ENCODE data around the gene EMC10. TPM values are rescaled to one million over a fixed set of nuclear protein-coding genes. Genes with fewer than 3 reads are reported as not detected.

The EMC10 gene
- total RNA-seq, 1 experiment from 2014 or later, result 108 TPM

GRCh38 chr19:50534478-50534877 lies 58.2 kb downstream of the EMC10 start:
- BruUV-seq (replicated peaks), result no TSS peak
- Histone ChIP-seq H3K27me3 (replicated peaks; ENCODE audit: insufficient read depth, low read depth, low read length, poor library complexity) (no peaks in the 10 kb centered on the region), H3K36me3 (ENCODE audit: insufficient read depth, low read length, poor library complexity, severe bottlenecking) (no peaks in the 10 kb centered on the region), H3K4me1 (ENCODE audit: insufficient read depth, low read length, poor library complexity, severe bottlenecking) (no peaks in the 10 kb centered on the region), H3K4me3 (ENCODE audit: low read depth, low read length, poor library complexity, severe bottlenecking) (no peak overlapping the region), H3K27ac (ENCODE audit: low read depth, low read length, poor library complexity, severe bottlenecking) (no peak overlapping the region), H3K9me3 (ENCODE audit: low read depth, low read length, poor library complexity, severe bottlenecking) (peaks cover 14% of the 10 kb centered on the region)
- intact Hi-C loops (cut with micrococcal nuclease; ENCODE audit: unreplicated experiment), result no loop called here
- TF ChIP-seq CTCF (conservative IDR thresholded peaks at IDR 0.05; ENCODE audit: low read depth, low read length) (no peak), EZH2 (IDR thresholded peaks at IDR 0.05; ENCODE audit: borderline replicate concordance, low read depth, low read length, poor library complexity, severe bottlenecking) (no peak)
- DNase-seq (ENCODE audit: low spot score), result no peak
- POLR2A ChIA-PET (ENCODE audit: low non-redundant PET), result no interaction called here
- CTCF ChIA-PET, result no interaction called here

- ChIA-PET CTCF (no interaction called here), POLR2A (ENCODE audit: low non-redundant PET) (no interaction called here)
- H3K27ac ChIP-seq (ENCODE audit: low read depth, low read length, poor library complexity, severe bottlenecking), result no peak overlapping the region
- BruUV-seq (replicated peaks), result no TSS peak
- no peak for DNase-seq (ENCODE audit: low spot score)
- no peaks in the 10 kb centered on the region for H3K27me3 ChIP-seq (replicated peaks; ENCODE audit: insufficient read depth, low read depth, low read length, poor library complexity)
- no peak overlapping the region for H3K4me3 ChIP-seq (ENCODE audit: low read depth, low read length, poor library complexity, severe bottlenecking)
- H3K4me1 ChIP-seq (ENCODE audit: insufficient read depth, low read length, poor library complexity, severe bottlenecking), result no peaks in the 10 kb centered on the region
- H3K9me3 ChIP-seq (ENCODE audit: low read depth, low read length, poor library complexity, severe bottlenecking), result peaks cover 14% of the 10 kb centered on the region
- H3K36me3 ChIP-seq (ENCODE audit: insufficient read depth, low read length, poor library complexity, severe bottlenecking), result no peaks in the 10 kb centered on the region
- no peak for TF ChIP-seq EZH2 (IDR thresholded peaks at IDR 0.05; ENCODE audit: borderline replicate concordance, low read depth, low read length, poor library complexity, severe bottlenecking)
- TF ChIP-seq CTCF (conservative IDR thresholded peaks at IDR 0.05; ENCODE audit: low read depth, low read length), result no peak
- intact Hi-C loops (cut with micrococcal nuclease; ENCODE audit: unreplicated experiment), result loop anchor here (5.0 kb wide), 1 partner anchor 387 kb away; no protein-coding TSS in a partner anchor
These were observed 59.4 kb downstream of the EMC10 start for GRCh38 chr19:50535672-50536187.

GRCh38 chr19:50536662-50537305 lies 60.5 kb downstream of the EMC10 start:
- no peak for DNase-seq (ENCODE audit: low spot score)
- no TSS peak for BruUV-seq (replicated peaks)
- no peaks in the 10 kb centered on the region for H3K36me3 ChIP-seq (ENCODE audit: insufficient read depth, low read length, poor library complexity, severe bottlenecking)
- no peaks in the 10 kb centered on the region for H3K27me3 ChIP-seq (replicated peaks; ENCODE audit: insufficient read depth, low read depth, low read length, poor library complexity)
- POLR2A ChIA-PET (ENCODE audit: low non-redundant PET), result no interaction called here
- no peak overlapping the region for H3K27ac ChIP-seq (ENCODE audit: low read depth, low read length, poor library complexity, severe bottlenecking)
- intact Hi-C loops (cut with micrococcal nuclease; ENCODE audit: unreplicated experiment), result loop anchor here (1.0 to 5.0 kb wide), 2 partner anchors 247 to 386 kb away; no protein-coding TSS in a partner anchor
- CTCF ChIA-PET, result interaction anchor here (1.7 to 1.9 kb wide), 2 partner anchors 19 to 246 kb away, joined by 11 to 15 read pairs; no protein-coding TSS in a partner anchor
- H3K9me3 ChIP-seq (ENCODE audit: low read depth, low read length, poor library complexity, severe bottlenecking), result peaks cover 14% of the 10 kb centered on the region
- H3K4me1 ChIP-seq (ENCODE audit: insufficient read depth, low read length, poor library complexity, severe bottlenecking), result no peaks in the 10 kb centered on the region
- no peak for TF ChIP-seq EZH2 (IDR thresholded peaks at IDR 0.05; ENCODE audit: borderline replicate concordance, low read depth, low read length, poor library complexity, severe bottlenecking)
- TF ChIP-seq CTCF (conservative IDR thresholded peaks at IDR 0.05; ENCODE audit: low read depth, low read length), result no peak
- H3K4me3 ChIP-seq (ENCODE audit: low read depth, low read length, poor library complexity, severe bottlenecking), result no peak overlapping the region
